H1 (cell line): ENCODE measurements around the gene TMPRSS2. TPM values are rescaled to one million over a fixed set of nuclear protein-coding genes. Genes with fewer than 3 reads are reported as not detected.

Experiments
- CTCF ChIA-PET: fragments of 300-600 bp; sonication (Branson Sonifier 250); formaldehyde crosslinking; loops from one replicate; lab custom pipeline; 2021; ENCODE audit not compliant: partially characterized antibody; lab: Charles Lee
- POLR2A ChIA-PET: fragments of 300-600 bp; sonication (Branson Sonifier 250); formaldehyde crosslinking; loops from one replicate; lab custom pipeline; 2021; ENCODE audit warnings: inconsistent platforms; ENCODE audit not compliant: partially characterized antibody; lab: Charles Lee
- DNase-seq, 2 experiments: peaks; one replicate each; pipeline versions ENCODE4 v3.0.0 to v3.0.0-alpha.2; 2010 to 2022; ENCODE audit warnings: low spot score in 2 of 2, low read depth in 1 of 2, mixed read lengths in 1 of 2
- FAIRE-seq: peaks from 2 replicates; lab custom pipeline; 2011; peaks lifted over from hg19 to GRCh38; lab: Jason Lieb, UNC
- H2AFZ ChIP-seq: 2 replicates; pipeline ENCODE4 v1.8.1; 2012; ENCODE audit warnings: low read length, inconsistent platforms
- H2AK5ac ChIP-seq: 2 replicates; pipeline ENCODE4 v1.6.1; 2013; ENCODE audit warnings: low read depth, low read length
- H2BK120ac ChIP-seq: replicated peaks from 2 replicates; pipeline ENCODE3; 2013; ENCODE audit warnings: low read depth, low read length, inconsistent platforms
- H2BK12ac ChIP-seq: 2 replicates; pipeline ENCODE4 v1.6.1; 2013; ENCODE audit warnings: low read depth, low read length
- H2BK15ac ChIP-seq: 2 replicates; pipeline ENCODE4 v1.6.1; 2013; ENCODE audit warnings: low read length
- H2BK20ac ChIP-seq: 2 replicates; pipeline ENCODE4 v1.6.1; 2013; ENCODE audit warnings: low read length
- H2BK5ac ChIP-seq: 2 replicates; pipeline ENCODE4 v1.6.1; 2013; ENCODE audit warnings: low read depth, low read length
- H3K14ac ChIP-seq: 2 replicates; pipeline ENCODE4 v1.6.1; 2013; ENCODE audit warnings: inconsistent platforms; ENCODE audit not compliant: insufficient read length
- H3K18ac ChIP-seq: 2 replicates; pipeline ENCODE4 v1.6.1; 2013; ENCODE audit warnings: low read length; ENCODE audit errors: extremely low read depth
- H3K23ac ChIP-seq: 2 replicates; pipeline ENCODE4 v1.6.1; 2013; ENCODE audit warnings: inconsistent platforms; ENCODE audit not compliant: insufficient read length
- H3K23me2 ChIP-seq: 2 replicates; pipeline ENCODE4 v1.6.1; 2013; ENCODE audit warnings: low read depth, low read length
- H3K27ac ChIP-seq: 2 replicates; pipeline ENCODE4 v1.6.1; 2011; ENCODE audit warnings: low read depth, low read length, inconsistent platforms
- H3K27me3 ChIP-seq, 4 experiments: replicated peaks in 1 of 4; 1 replicate in 1 of 4; 2 replicates in 3 of 4; pipeline versions ENCODE4 v1.6.1 to v1.8.1; 2011 to 2013; ENCODE audit warnings: low read length in 3 of 4, mild to moderate bottlenecking in 3 of 4, inconsistent platforms in 2 of 4, mixed read lengths in 2 of 4, moderate library complexity in 1 of 4; ENCODE audit not compliant: control insufficient read depth in 3 of 4, insufficient read depth in 3 of 4; ENCODE audit errors: extremely low read depth in 1 of 4
- H3K36me3 ChIP-seq, 4 experiments: 2 replicates each; pipeline versions ENCODE4 v1.6.1 to v1.8.1; 2011 to 2013; ENCODE audit warnings: mild to moderate bottlenecking in 4 of 4, low read length in 3 of 4, moderate library complexity in 2 of 4, control low read depth in 1 of 4, inconsistent platforms in 1 of 4; ENCODE audit not compliant: insufficient read depth in 4 of 4, control insufficient read depth in 2 of 4
- H3K4ac ChIP-seq: replicated peaks from 2 replicates; pipeline ENCODE3; 2013; ENCODE audit warnings: low read length, low read depth, mixed read lengths, inconsistent platforms; ENCODE audit not compliant: insufficient read length
- H3K4me1 ChIP-seq, 4 experiments: replicated peaks in 1 of 4; 1 replicate in 1 of 4; 2 replicates in 3 of 4; pipeline versions ENCODE4 v1.6.1 to v1.8.1; 2011 to 2013; ENCODE audit warnings: low read length in 3 of 4, inconsistent platforms in 2 of 4, mixed read lengths in 1 of 4; ENCODE audit not compliant: insufficient read depth in 4 of 4, control insufficient read depth in 3 of 4
- H3K4me2 ChIP-seq, 2 experiments: 2 replicates each; pipeline versions ENCODE4 v1.6.1 to v1.8.1; 2011 to 2013; ENCODE audit warnings: low read depth in 2 of 2, low read length in 2 of 2, control low read depth in 1 of 2, inconsistent platforms in 1 of 2, mild to moderate bottlenecking in 1 of 2; ENCODE audit not compliant: insufficient read depth in 1 of 2
- H3K4me3 ChIP-seq, 4 experiments: fragments of 200-600, 300-600 bp in 1 of 4; sonication (generic), shearing (Covaris generic), sonication (Bioruptor Twin) in 1 of 4; 2 replicates each; pipeline versions ENCODE4 v1.5.1 to v1.8.1; 2011 to 2016; ENCODE audit warnings: low read length in 4 of 4, low read depth in 3 of 4, control low read depth in 2 of 4, inconsistent platforms in 2 of 4, mild to moderate bottlenecking in 2 of 4, mixed read lengths in 1 of 4, moderate library complexity in 1 of 4; ENCODE audit not compliant: insufficient read depth in 2 of 4; ENCODE audit errors: extremely low read depth in 1 of 4
- H3K56ac ChIP-seq: replicated peaks from 2 replicates; pipeline ENCODE3; 2013; ENCODE audit warnings: low read depth, mild to moderate bottlenecking, mixed read lengths, low read length, inconsistent platforms; ENCODE audit not compliant: insufficient read length
- H3K79me1 ChIP-seq: 2 replicates; pipeline ENCODE4 v1.6.1; 2013; ENCODE audit warnings: low read depth, low read length, control low read depth
- H3K79me2 ChIP-seq, 2 experiments: 2 replicates each; pipeline versions ENCODE4 v1.6.1 to v1.8.1; 2012 to 2013; ENCODE audit warnings: low read length in 2 of 2, mild to moderate bottlenecking in 2 of 2, inconsistent platforms in 1 of 2; ENCODE audit not compliant: insufficient read depth in 2 of 2, control insufficient read depth in 1 of 2
- H3K9ac ChIP-seq, 4 experiments: replicated peaks in 1 of 4; 1 replicate in 1 of 4; 2 replicates in 3 of 4; pipeline versions ENCODE4 v1.6.1 to v1.8.1; 2011 to 2013; ENCODE audit warnings: low read depth in 3 of 4, low read length in 3 of 4, control low read depth in 2 of 4, mild to moderate bottlenecking in 2 of 4, moderate library complexity in 2 of 4, inconsistent platforms in 1 of 4; ENCODE audit errors: extremely low read depth in 1 of 4
- H3K9me3 ChIP-seq, 2 experiments: 2 replicates each; pipeline versions ENCODE4 v1.6.1 to v1.8.1; 2012 to 2013; ENCODE audit warnings: mild to moderate bottlenecking in 2 of 2, moderate library complexity in 2 of 2, control low read depth in 1 of 2, inconsistent platforms in 1 of 2, low read depth in 1 of 2, low read length in 1 of 2, mixed read lengths in 1 of 2; ENCODE audit not compliant: insufficient read depth in 2 of 2
- H4K20me1 ChIP-seq, 2 experiments: replicated peaks in 1 of 2; 2 replicates each; pipeline versions ENCODE3 to v1.8.1; 2011 to 2013; ENCODE audit warnings: inconsistent platforms in 2 of 2, low read length in 2 of 2, mild to moderate bottlenecking in 1 of 2; ENCODE audit not compliant: insufficient read depth in 2 of 2, control insufficient read depth in 1 of 2
- H4K5ac ChIP-seq: 2 replicates; pipeline ENCODE4 v1.6.1; 2013; ENCODE audit warnings: low read length, low read depth, mixed read lengths, inconsistent platforms; ENCODE audit not compliant: insufficient read length
- H4K8ac ChIP-seq: 2 replicates; pipeline ENCODE4 v1.8.0; 2013; ENCODE audit warnings: mild to moderate bottlenecking, moderate library complexity, low read length, inconsistent platforms; ENCODE audit not compliant: insufficient read depth; ENCODE audit errors: extremely low read depth
- H4K91ac ChIP-seq: replicated peaks from 2 replicates; pipeline ENCODE3; 2013; ENCODE audit warnings: low read length, mixed read lengths, inconsistent platforms; ENCODE audit not compliant: insufficient read length
- CBX5 ChIP-seq: fragments of 300-800, 300-1000 bp; sonication (generic); IDR thresholded peaks from 2 replicates; pipeline ENCODE4 v1.7.1; 2016; ENCODE audit warnings: antibody characterized with exemption, low read length, low read depth
- CEBPB ChIP-seq: IDR thresholded peaks from 2 replicates; pipeline ENCODE4 v1.6.1; 2012; ENCODE audit warnings: low read depth, low read length
- CHD2 ChIP-seq: IDR thresholded peaks from 2 replicates; pipeline ENCODE4 v1.6.1; 2012; ENCODE audit warnings: low read length, improper control_type of control experiment
- EZH2 ChIP-seq: fragments of 200-600 bp; sonication (generic); IDR thresholded peaks from 2 replicates; pipeline ENCODE4 v1.7.1; 2012; ENCODE audit warnings: low read depth, mild to moderate bottlenecking, moderate library complexity, low read length, inconsistent platforms; ENCODE audit not compliant: severe bottlenecking
- JUN ChIP-seq: IDR thresholded peaks from 2 replicates; pipeline ENCODE4 v1.6.1; 2011; ENCODE audit warnings: low read depth, mild to moderate bottlenecking, improper control_type of control experiment, low read length
- MAFK ChIP-seq: IDR thresholded peaks from 2 replicates; pipeline ENCODE4 v1.6.1; 2012; ENCODE audit warnings: low read depth, mild to moderate bottlenecking, improper control_type of control experiment, low read length
- NANOG ChIP-seq: IDR thresholded peaks from 2 replicates; pipeline ENCODE4 v1.6.1; 2011; ENCODE audit warnings: low read length, low read depth, mild to moderate bottlenecking, inconsistent platforms; ENCODE audit not compliant: insufficient read depth, poor library complexity, severe bottlenecking
- SIN3A ChIP-seq, 2 experiments: IDR thresholded peaks in 1 of 2; conservative IDR thresholded peaks in 1 of 2; 2 replicates each; pipeline ENCODE4 v1.6.1; 2011 to 2012; ENCODE audit warnings: low read length in 2 of 2, improper control_type of control experiment in 1 of 2, low read depth in 1 of 2, mild to moderate bottlenecking in 1 of 2
- TEAD4 ChIP-seq: IDR thresholded peaks from 2 replicates; pipeline ENCODE4 v1.6.1; 2012; ENCODE audit warnings: low read depth, low read length, inconsistent platforms, mixed read lengths
- WGBS, 2 experiments: shearing (Covaris generic) in 1 of 2; methylation state at CpG; one replicate each; pipeline versions ENCODE4 v1.1.6 to v1.1.7; 2013 to 2015; ENCODE audit warnings: low lambda C conversion rate in 2 of 2, mixed read lengths in 2 of 2, inconsistent platforms in 1 of 2, low coverage in 1 of 2, missing lambda C conversion rate in 1 of 2; ENCODE audit not compliant: insufficient replicate concordance in 2 of 2, insufficient coverage in 1 of 2, insufficient read length in 1 of 2; ENCODE audit errors: extremely low coverage in 1 of 2, missing lambda C conversion rate in 1 of 2; 5-methylcytosine and 5-hydroxymethylcytosine counted together
- polyA plus RNA-seq, 7 experiments: library from polyadenylated mRNA; depleted of rRNA in 3 of 7; stranded (reverse) in 5 of 7; unstranded in 2 of 7; fragments of >200 nt in 5 of 7; fragments of 200-250 nt in 2 of 7; gene quantifications; 1 replicate in 5 of 7; 2 replicates in 1 of 7; 4 replicates in 1 of 7; pipeline versions ENCODE4 v1.2.1 to v1.2.3, GENCODE V29; 2011 to 2013; ENCODE audit warnings: missing spikeins in 2 of 7, mixed read lengths in 2 of 7
- total RNA-seq: library from RNA; stranded (reverse); fragmentation: NEBNext Ultra II Directional; extraction: Animal tissue kit (Norgen Biotek cat#: 25700); gene quantifications from 2 replicates; pipeline ENCODE4 v1.2.1, GENCODE V29; 2021

Gene TMPRSS2
- total and polyA plus RNA-seq, 2 of the 8 experiments (the other 6 are each of a cell fraction or from before 2014, with no cell fraction given), result 9.2 to 11.0 TPM

DNA sequence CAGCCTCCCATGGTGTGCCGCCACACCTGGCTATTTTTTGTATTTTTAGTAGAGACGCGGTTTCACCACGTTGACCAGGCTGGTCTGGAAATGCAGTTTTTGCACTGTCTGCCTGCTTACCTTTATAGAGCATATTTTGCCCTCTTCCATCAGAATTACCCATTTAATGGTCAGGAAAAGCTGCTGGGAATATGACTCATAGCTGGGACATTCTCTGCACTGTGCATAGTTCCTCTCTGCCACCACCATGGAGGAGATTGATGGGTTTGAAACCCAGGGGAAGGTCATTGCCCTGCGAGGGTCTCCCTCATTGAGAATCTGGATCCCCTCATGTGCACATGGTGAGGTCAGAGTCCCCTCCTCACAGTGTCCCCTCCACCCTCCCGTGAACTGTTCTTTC is 49.8 kb downstream of the TMPRSS2 start:
- no peak overlapping the region for H2BK5ac ChIP-seq
- TF ChIP-seq JUN, result no peak
- no peak for TF ChIP-seq NANOG
- TF ChIP-seq CBX5, result no peak
- TF ChIP-seq MAFK, result no peak
- TF ChIP-seq CHD2, result no peak
- no peak for TF ChIP-seq CEBPB
- no peak for TF ChIP-seq EZH2
- TF ChIP-seq SIN3A (conservative IDR thresholded peaks at IDR 0.05 in 1 of 2, IDR thresholded peaks at IDR 0.05 in 1 of 2; ENCODE audit: low read depth in 1 of 2, low read length in 2 of 2), result no peak
- no peak for TF ChIP-seq TEAD4
- TF ChIP-seq, all 59 proteins: peak for 0
- Histone ChIP-seq H3K18ac (no peak overlapping the region), H2AFZ (no peak overlapping the region), H2BK20ac (no peak overlapping the region), H3K4ac (no peak overlapping the region), H3K9ac (no peak overlapping the region), H4K5ac (no peak overlapping the region), H2AK5ac (no peak overlapping the region), H4K8ac (no peak overlapping the region), H4K20me1 (no peaks in the 10 kb centered on the region), H3K56ac (no peak overlapping the region), H3K14ac (no peak overlapping the region), H2BK120ac (no peak overlapping the region), H3K27ac (no peak overlapping the region), H3K23me2 (no peaks in the 10 kb centered on the region), H3K4me1 (peaks cover 0 to 10% (median 5%) of the 10 kb centered on the region in 4 experiments; a peak in 6 of 7 replicates), H3K27me3 (no peaks in the 10 kb centered on the region), H3K9me3 (peaks cover 3% of the 10 kb centered on the region in 2 experiments; a peak in 3 of 4 replicates), H2BK15ac (no peak overlapping the region), H3K23ac (no peak overlapping the region), H3K79me1 (no peaks in the 10 kb centered on the region), H4K91ac (no peak overlapping the region), H3K36me3 (no peaks in the 10 kb centered on the region), H3K4me3 (no peak overlapping the region), H3K4me2 (no peak overlapping the region), H2BK12ac (no peak overlapping the region), H3K79me2 (no peaks in the 10 kb centered on the region)
- FAIRE-seq (no peak), DNase-seq (no peak)
- CTCF ChIA-PET, result interaction anchor here (0.7 to 3.5 kb wide), 11 partner anchors 17 to 178 kb away, joined by 3 to 36 read pairs (median 3); no protein-coding TSS in a partner anchor
- 93% methylated on average over 6 of the region's 6 CpGs; no CpG with 5 or more reads in 1 of the 2 experiments for WGBS, 2 experiments
- POLR2A ChIA-PET, result interaction anchor here (1.0 kb wide), 1 partner anchor 33 kb away, joined by 3 read pairs; no protein-coding TSS in a partner anchor
